Neural progenitor cell (in vitro differentiated cells): ENCODE data around the gene ATL1. TPM values are rescaled to one million over a fixed set of nuclear protein-coding genes. Genes with fewer than 3 reads are reported as not detected.

ENCODE experiments used
- DNase-seq: peaks from one replicate; pipeline ENCODE4 v3.0.0-alpha.2; 2016; ENCODE audit warnings: low spot score
- H2AFZ ChIP-seq: fragments of 200-600 bp; sonication (generic); replicated peaks from 2 replicates; pipeline ENCODE4 v1.6.1; 2016; ENCODE audit warnings: antibody characterized with exemption
- H3F3A ChIP-seq: fragments of 200-600 bp; sonication (generic); 2 replicates; pipeline ENCODE4 v1.6.1; 2016; ENCODE audit warnings: antibody characterized with exemption, low read depth
- H3K27ac ChIP-seq: fragments of 200-600 bp; sonication (generic); 2 replicates; pipeline ENCODE4 v1.5.1; 2016; ENCODE audit warnings: mild to moderate bottlenecking
- H3K27me3 ChIP-seq: fragments of 200-600 bp; sonication (generic); 2 replicates; pipeline ENCODE4 v1.6.1; 2016; ENCODE audit warnings: mild to moderate bottlenecking, moderate library complexity
- H3K36me3 ChIP-seq: fragments of 200-600 bp; sonication (generic); 2 replicates; pipeline ENCODE4 v1.5.1; 2016
- H3K4me1 ChIP-seq: fragments of 200-600 bp; sonication (generic); 2 replicates; pipeline ENCODE4 v1.6.1; 2016; ENCODE audit warnings: mixed run types
- H3K4me2 ChIP-seq: fragments of 200-600 bp; sonication (generic); 2 replicates; pipeline ENCODE4 v1.6.1; 2016
- H3K4me3 ChIP-seq: fragments of 200-600 bp; sonication (generic); 2 replicates; pipeline ENCODE4 v1.5.1; 2016
- H3K79me2 ChIP-seq: fragments of 200-600 bp; sonication (generic); 2 replicates; pipeline ENCODE4 v1.6.1; 2016; ENCODE audit warnings: low read depth
- H3K9ac ChIP-seq: fragments of 200-600 bp; sonication (generic); 2 replicates; pipeline ENCODE4 v1.6.1; 2016
- H3K9me3 ChIP-seq: fragments of 200-600 bp; sonication (generic); 2 replicates; pipeline ENCODE4 v1.5.1; 2016; ENCODE audit warnings: low read depth
- H4K20me1 ChIP-seq: fragments of 200-600 bp; sonication (generic); 2 replicates; pipeline ENCODE4 v1.6.1; 2016; ENCODE audit warnings: low read depth
- H3K27ac Mint-ChIP-seq: 3 replicates; pipeline ENCODE4 v1.8.0; 2021; ENCODE audit warnings: mixed read lengths
- H3K27me3 Mint-ChIP-seq: 2 replicates; pipeline ENCODE4 v1.8.0; 2022; ENCODE audit warnings: low read depth, mild to moderate bottlenecking, inconsistent platforms, moderate library complexity, mixed read lengths; ENCODE audit not compliant: insufficient read depth
- H3K36me3 Mint-ChIP-seq: 3 replicates; pipeline ENCODE4 v1.8.0; 2021; ENCODE audit warnings: mixed read lengths
- H3K4me1 Mint-ChIP-seq: 3 replicates; pipeline ENCODE4 v1.8.0; 2021; ENCODE audit warnings: mixed read lengths
- H3K4me3 Mint-ChIP-seq: 3 replicates; pipeline ENCODE4 v1.8.0; 2021; ENCODE audit warnings: mild to moderate bottlenecking, moderate library complexity, mixed read lengths
- H3K9me3 Mint-ChIP-seq: 3 replicates; pipeline ENCODE4 v1.8.0; 2020; ENCODE audit warnings: mixed read lengths
- CTCF ChIP-seq: fragments of 200-600 bp; sonication (generic); IDR thresholded peaks from 2 replicates; pipeline ENCODE4 v1.5.1; 2017; ENCODE audit warnings: antibody characterized with exemption, mild to moderate bottlenecking
- EZH2 ChIP-seq: fragments of 200-600 bp; sonication (generic); IDR thresholded peaks from 2 replicates; pipeline ENCODE4 v1.6.1; 2017; ENCODE audit warnings: antibody characterized with exemption, mild to moderate bottlenecking, moderate library complexity
- EZH2phosphoT487 ChIP-seq: fragments of 200-600 bp; sonication (generic); IDR thresholded peaks from 2 replicates; pipeline ENCODE4 v1.6.1; 2017; ENCODE audit warnings: antibody characterized with exemption
- total RNA-seq: library from RNA; depleted of rRNA; stranded (reverse); fragments of >200 nt; gene quantifications from 2 replicates; pipeline ENCODE4 v1.2.3, GENCODE V29; 2015; ENCODE audit warnings: low replicate concordance

ATL1 gene
- total RNA-seq, 1 donor from 2014 or later, result 11.8 TPM

- peaks cover 2% of the 10 kb centered on the region for H3K27me3 Mint-ChIP-seq
- H3K36me3 Mint-ChIP-seq, result peaks cover 1% of the 10 kb centered on the region
- Histone ChIP-seq H4K20me1 (no peaks in the 10 kb centered on the region), H3K9me3 (no peaks in the 10 kb centered on the region), H3K27ac (no peak overlapping the region), H3K27me3 (no peaks in the 10 kb centered on the region), H3K79me2 (no peaks in the 10 kb centered on the region), H3K4me2 (no peak overlapping the region), H3K9ac (no peak overlapping the region), H3F3A (peaks cover 3% of the 10 kb centered on the region), H3K36me3 (no peaks in the 10 kb centered on the region), H2AFZ (no peak overlapping the region), H3K4me1 (no peaks in the 10 kb centered on the region), H3K4me3 (no peak overlapping the region)
- DNase-seq, result no peak
- TF ChIP-seq EZH2 (no peak), CTCF (no peak), EZH2phosphoT487 (no peak)
- peaks cover 9% of the 10 kb centered on the region for H3K9me3 Mint-ChIP-seq
- no peak overlapping the region for H3K27ac Mint-ChIP-seq
- no peaks in the 10 kb centered on the region for H3K4me1 Mint-ChIP-seq
- no peak overlapping the region for H3K4me3 Mint-ChIP-seq
Observed at GRCh38 chr14:50575769-50576168, 15.8 kb downstream of the ATL1 start.

GRCh38 chr14:50577982-50578381, 18.0 kb downstream of the ATL1 start:
- no peak for TF ChIP-seq CTCF
- no peak for TF ChIP-seq EZH2
- no peak for TF ChIP-seq EZH2phosphoT487
- Histone ChIP-seq H3K4me1 (no peaks in the 10 kb centered on the region), H3K4me2 (no peak overlapping the region), H4K20me1 (no peaks in the 10 kb centered on the region), H3K4me3 (no peak overlapping the region), H3K79me2 (no peaks in the 10 kb centered on the region), H3K9me3 (no peaks in the 10 kb centered on the region), H3F3A (peaks cover 3% of the 10 kb centered on the region), H2AFZ (no peak overlapping the region), H3K9ac (no peak overlapping the region), H3K36me3 (no peaks in the 10 kb centered on the region), H3K27ac (no peak overlapping the region), H3K27me3 (no peaks in the 10 kb centered on the region)
- peaks cover 1% of the 10 kb centered on the region for H3K36me3 Mint-ChIP-seq
- no peak overlapping the region for H3K27ac Mint-ChIP-seq
- H3K4me3 Mint-ChIP-seq, result no peak overlapping the region
- DNase-seq, result no peak
- peaks cover 2% of the 10 kb centered on the region for H3K27me3 Mint-ChIP-seq
- H3K4me1 Mint-ChIP-seq, result no peaks in the 10 kb centered on the region
- H3K9me3 Mint-ChIP-seq, result peaks cover 2% of the 10 kb centered on the region

- Histone ChIP-seq H3K9ac (no peak overlapping the region), H3K4me2 (no peak overlapping the region), H3F3A (peaks cover 3% of the 10 kb centered on the region), H4K20me1 (no peaks in the 10 kb centered on the region), H3K79me2 (no peaks in the 10 kb centered on the region), H3K27ac (no peak overlapping the region), H3K36me3 (no peaks in the 10 kb centered on the region), H3K27me3 (no peaks in the 10 kb centered on the region), H3K4me3 (no peak overlapping the region), H3K9me3 (no peaks in the 10 kb centered on the region), H3K4me1 (no peaks in the 10 kb centered on the region), H2AFZ (no peak overlapping the region)
- no peak overlapping the region for H3K27ac Mint-ChIP-seq
- H3K4me1 Mint-ChIP-seq, result no peaks in the 10 kb centered on the region
- peaks cover 1% of the 10 kb centered on the region for H3K36me3 Mint-ChIP-seq
- peaks cover 2% of the 10 kb centered on the region for H3K27me3 Mint-ChIP-seq
- TF ChIP-seq EZH2phosphoT487 (no peak), EZH2 (no peak)
- H3K9me3 Mint-ChIP-seq, result peaks cover 2% of the 10 kb centered on the region
- no peak for DNase-seq
- no peak overlapping the region for H3K4me3 Mint-ChIP-seq
Observed at GRCh38 chr14:50578433-50578832, 18.5 kb downstream of the ATL1 start.

GRCh38 chr14:50590464-50590863, 30.5 kb downstream of the ATL1 start:
- no peaks in the 10 kb centered on the region for H3K27me3 ChIP-seq
- DNase-seq, result no peak
- H3K9me3 ChIP-seq, result no peaks in the 10 kb centered on the region
- H3K4me3 Mint-ChIP-seq, result no peak overlapping the region
- peaks cover 14% of the 10 kb centered on the region for H3F3A ChIP-seq
- peaks cover 5% of the 10 kb centered on the region for H3K4me1 Mint-ChIP-seq
- TF ChIP-seq CTCF, result no peak
- no peak for TF ChIP-seq EZH2phosphoT487
- no peaks in the 10 kb centered on the region for H3K27me3 Mint-ChIP-seq
- no peaks in the 10 kb centered on the region for H3K79me2 ChIP-seq
- peaks cover 6% of the 10 kb centered on the region for H3K4me1 ChIP-seq
- no peaks in the 10 kb centered on the region for H4K20me1 ChIP-seq
- no peak overlapping the region for H3K9ac ChIP-seq
- no peak overlapping the region for H3K27ac Mint-ChIP-seq
- no peaks in the 10 kb centered on the region for H3K36me3 Mint-ChIP-seq
- H2AFZ ChIP-seq, result no peak overlapping the region
- no peak overlapping the region for H3K4me2 ChIP-seq
- H3K4me3 ChIP-seq, result no peak overlapping the region
- H3K9me3 Mint-ChIP-seq, result no peaks in the 10 kb centered on the region
- H3K27ac ChIP-seq, result no peak overlapping the region
- H3K36me3 ChIP-seq, result no peaks in the 10 kb centered on the region
